ENCODE measurements around the gene ELAVL4. TPM values are rescaled to one million over a fixed set of nuclear protein-coding genes. Genes with fewer than 3 reads are reported as not detected.

ELAVL4 gene
- total and polyA plus RNA-seq, 2 of the 8 experiments (the other 6 are each of a cell fraction or from before 2014, with no cell fraction given): 0.21 to 0.89 TPM

GRCh38 chr1:50097791-50098190, 10.9 kb upstream of the ELAVL4 start (continued):
- TF ChIP-seq, protein P1, sequence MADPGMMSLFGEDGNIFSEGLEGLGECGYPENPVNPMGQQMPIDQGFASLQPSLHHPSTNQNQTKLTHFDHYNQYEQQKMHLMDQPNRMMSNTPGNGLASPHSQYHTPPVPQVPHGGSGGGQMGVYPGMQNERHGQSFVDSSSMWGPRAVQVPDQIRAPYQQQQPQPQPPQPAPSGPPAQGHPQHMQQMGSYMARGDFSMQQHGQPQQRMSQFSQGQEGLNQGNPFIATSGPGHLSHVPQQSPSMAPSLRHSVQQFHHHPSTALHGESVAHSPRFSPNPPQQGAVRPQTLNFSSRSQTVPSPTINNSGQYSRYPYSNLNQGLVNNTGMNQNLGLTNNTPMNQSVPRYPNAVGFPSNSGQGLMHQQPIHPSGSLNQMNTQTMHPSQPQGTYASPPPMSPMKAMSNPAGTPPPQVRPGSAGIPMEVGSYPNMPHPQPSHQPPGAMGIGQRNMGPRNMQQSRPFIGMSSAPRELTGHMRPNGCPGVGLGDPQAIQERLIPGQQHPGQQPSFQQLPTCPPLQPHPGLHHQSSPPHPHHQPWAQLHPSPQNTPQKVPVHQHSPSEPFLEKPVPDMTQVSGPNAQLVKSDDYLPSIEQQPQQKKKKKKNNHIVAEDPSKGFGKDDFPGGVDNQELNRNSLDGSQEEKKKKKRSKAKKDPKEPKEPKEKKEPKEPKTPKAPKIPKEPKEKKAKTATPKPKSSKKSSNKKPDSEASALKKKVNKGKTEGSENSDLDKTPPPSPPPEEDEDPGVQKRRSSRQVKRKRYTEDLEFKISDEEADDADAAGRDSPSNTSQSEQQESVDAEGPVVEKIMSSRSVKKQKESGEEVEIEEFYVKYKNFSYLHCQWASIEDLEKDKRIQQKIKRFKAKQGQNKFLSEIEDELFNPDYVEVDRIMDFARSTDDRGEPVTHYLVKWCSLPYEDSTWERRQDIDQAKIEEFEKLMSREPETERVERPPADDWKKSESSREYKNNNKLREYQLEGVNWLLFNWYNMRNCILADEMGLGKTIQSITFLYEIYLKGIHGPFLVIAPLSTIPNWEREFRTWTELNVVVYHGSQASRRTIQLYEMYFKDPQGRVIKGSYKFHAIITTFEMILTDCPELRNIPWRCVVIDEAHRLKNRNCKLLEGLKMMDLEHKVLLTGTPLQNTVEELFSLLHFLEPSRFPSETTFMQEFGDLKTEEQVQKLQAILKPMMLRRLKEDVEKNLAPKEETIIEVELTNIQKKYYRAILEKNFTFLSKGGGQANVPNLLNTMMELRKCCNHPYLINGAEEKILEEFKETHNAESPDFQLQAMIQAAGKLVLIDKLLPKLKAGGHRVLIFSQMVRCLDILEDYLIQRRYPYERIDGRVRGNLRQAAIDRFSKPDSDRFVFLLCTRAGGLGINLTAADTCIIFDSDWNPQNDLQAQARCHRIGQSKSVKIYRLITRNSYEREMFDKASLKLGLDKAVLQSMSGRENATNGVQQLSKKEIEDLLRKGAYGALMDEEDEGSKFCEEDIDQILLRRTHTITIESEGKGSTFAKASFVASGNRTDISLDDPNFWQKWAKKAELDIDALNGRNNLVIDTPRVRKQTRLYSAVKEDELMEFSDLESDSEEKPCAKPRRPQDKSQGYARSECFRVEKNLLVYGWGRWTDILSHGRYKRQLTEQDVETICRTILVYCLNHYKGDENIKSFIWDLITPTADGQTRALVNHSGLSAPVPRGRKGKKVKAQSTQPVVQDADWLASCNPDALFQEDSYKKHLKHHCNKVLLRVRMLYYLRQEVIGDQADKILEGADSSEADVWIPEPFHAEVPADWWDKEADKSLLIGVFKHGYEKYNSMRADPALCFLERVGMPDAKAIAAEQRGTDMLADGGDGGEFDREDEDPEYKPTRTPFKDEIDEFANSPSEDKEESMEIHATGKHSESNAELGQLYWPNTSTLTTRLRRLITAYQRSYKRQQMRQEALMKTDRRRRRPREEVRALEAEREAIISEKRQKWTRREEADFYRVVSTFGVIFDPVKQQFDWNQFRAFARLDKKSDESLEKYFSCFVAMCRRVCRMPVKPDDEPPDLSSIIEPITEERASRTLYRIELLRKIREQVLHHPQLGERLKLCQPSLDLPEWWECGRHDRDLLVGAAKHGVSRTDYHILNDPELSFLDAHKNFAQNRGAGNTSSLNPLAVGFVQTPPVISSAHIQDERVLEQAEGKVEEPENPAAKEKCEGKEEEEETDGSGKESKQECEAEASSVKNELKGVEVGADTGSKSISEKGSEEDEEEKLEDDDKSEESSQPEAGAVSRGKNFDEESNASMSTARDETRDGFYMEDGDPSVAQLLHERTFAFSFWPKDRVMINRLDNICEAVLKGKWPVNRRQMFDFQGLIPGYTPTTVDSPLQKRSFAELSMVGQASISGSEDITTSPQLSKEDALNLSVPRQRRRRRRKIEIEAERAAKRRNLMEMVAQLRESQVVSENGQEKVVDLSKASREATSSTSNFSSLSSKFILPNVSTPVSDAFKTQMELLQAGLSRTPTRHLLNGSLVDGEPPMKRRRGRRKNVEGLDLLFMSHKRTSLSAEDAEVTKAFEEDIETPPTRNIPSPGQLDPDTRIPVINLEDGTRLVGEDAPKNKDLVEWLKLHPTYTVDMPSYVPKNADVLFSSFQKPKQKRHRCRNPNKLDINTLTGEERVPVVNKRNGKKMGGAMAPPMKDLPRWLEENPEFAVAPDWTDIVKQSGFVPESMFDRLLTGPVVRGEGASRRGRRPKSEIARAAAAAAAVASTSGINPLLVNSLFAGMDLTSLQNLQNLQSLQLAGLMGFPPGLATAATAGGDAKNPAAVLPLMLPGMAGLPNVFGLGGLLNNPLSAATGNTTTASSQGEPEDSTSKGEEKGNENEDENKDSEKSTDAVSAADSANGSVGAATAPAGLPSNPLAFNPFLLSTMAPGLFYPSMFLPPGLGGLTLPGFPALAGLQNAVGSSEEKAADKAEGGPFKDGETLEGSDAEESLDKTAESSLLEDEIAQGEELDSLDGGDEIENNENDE (IDR thresholded peaks at IDR 0.05; ENCODE audit: insufficient replicate concordance, low read length): no peak
- no peak for TF ChIP-seq RAD21 (IDR thresholded peaks at IDR 0.05 in 1 of 2, conservative IDR thresholded peaks at IDR 0.05 in 1 of 2; ENCODE audit: low read depth in 2 of 2, low read length in 2 of 2)
